HTR-8/SVneo (cell line): Measurements from ENCODE around the gene GRIN1.

Source experiments
- DNase-seq: peaks from one replicate; pipeline ENCODE4 v3.0.0; 2011; ENCODE audit warnings: low spot score, mixed read lengths; ENCODE audit not compliant: insufficient read length
- FAIRE-seq: peaks from 2 replicates; lab custom pipeline; 2011; peaks lifted over from hg19 to GRCh38; lab: Jason Lieb, UNC

The GRIN1 gene

GRCh38 chr9:137145731-137146526 lies 7.0 kb downstream of the GRIN1 start:
- FAIRE-seq = no peak
- no peak for DNase-seq

- DNase-seq (no peak), FAIRE-seq (no peak)
These were observed 7.6 kb downstream of the GRIN1 start for GRCh38 chr9:137146527-137146918.

GRCh38 chr9:137147091-137147792 lies 8.3 kb downstream of the GRIN1 start:
- FAIRE-seq = peak; percentile 36
- no peak for DNase-seq

GRCh38 chr9:137147793-137148160 lies 8.8 kb downstream of the GRIN1 start:
- DNase-seq (no peak), FAIRE-seq (no peak)

GRCh38 chr9:137148242-137148641 lies 9.3 kb downstream of the GRIN1 start:
- DNase-seq (no peak), FAIRE-seq (no peak)

- FAIRE-seq (no peak), DNase-seq (no peak)
These were observed 9.7 kb downstream of the GRIN1 start for GRCh38 chr9:137148661-137149060.

- FAIRE-seq (no peak), DNase-seq (no peak)
These were observed 10.4 kb downstream of the GRIN1 start for GRCh38 chr9:137149363-137149762.

GRCh38 chr9:137149942-137150616 lies 11.1 kb downstream of the GRIN1 start:
- DNase-seq (peak; percentile 32), FAIRE-seq (no peak)

- peak; percentile 52 for DNase-seq
- FAIRE-seq = no peak
These were observed 11.9 kb downstream of the GRIN1 start for GRCh38 chr9:137150617-137151457.

- FAIRE-seq = peak; percentile 89
- DNase-seq = no peak
These were observed 14.0 kb downstream of the GRIN1 start for GRCh38 chr9:137152844-137153405.

- no peak for FAIRE-seq
- no peak for DNase-seq
These were observed 17.8 kb downstream of the GRIN1 start for GRCh38 chr9:137156567-137157375.

GRCh38 chr9:137157618-137158415 lies 18.9 kb downstream of the GRIN1 start:
- FAIRE-seq (peak; percentile 16), DNase-seq (no peak)

- no peak for FAIRE-seq
- DNase-seq = no peak
These were observed 19.7 kb downstream of the GRIN1 start for GRCh38 chr9:137158625-137159024.

GRCh38 chr9:137159105-137160053 lies 20.4 kb downstream of the GRIN1 start:
- DNase-seq = no peak
- FAIRE-seq = no peak

- FAIRE-seq = no peak
These were observed 21.1 kb downstream of the GRIN1 start for GRCh38 chr9:137160054-137160425.

GRCh38 chr9:137160716-137161557 lies 22.0 kb downstream of the GRIN1 start:
- DNase-seq (no peak), FAIRE-seq (no peak)

More at GRCh38 chr9:137160054-137160425, 21.1 kb downstream of the GRIN1 start:
- no peak for DNase-seq
